ENCODE data around the gene VSIG8.

The VSIG8 gene

DNA sequence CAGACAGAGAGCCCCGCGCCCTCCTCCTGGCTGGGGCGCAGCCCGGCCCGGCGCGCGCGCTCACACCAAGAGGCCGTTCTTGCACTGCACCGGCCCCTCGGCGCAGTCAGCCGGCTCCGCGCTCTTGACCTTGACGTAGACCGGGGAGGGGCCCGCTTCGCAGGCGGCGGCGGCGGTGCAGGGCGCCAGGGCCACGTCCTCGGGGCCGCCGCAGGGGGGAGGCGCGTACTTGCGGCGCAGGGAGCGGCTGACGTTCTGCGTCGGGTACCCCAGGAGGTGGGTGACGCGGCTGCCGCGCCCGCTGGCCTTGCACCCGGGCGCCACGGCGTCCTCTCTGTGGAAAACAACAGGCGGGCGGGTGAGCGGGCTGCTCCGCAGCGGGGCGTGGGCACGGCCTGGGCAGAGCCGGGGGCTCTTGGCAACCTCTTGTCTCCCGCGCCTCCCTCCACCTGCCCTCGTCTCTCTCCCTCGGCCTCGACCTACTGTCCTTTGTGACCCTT, 7.7 kb downstream of the VSIG8 start:
- peak; percentile 87 for DNase-seq

DNA sequence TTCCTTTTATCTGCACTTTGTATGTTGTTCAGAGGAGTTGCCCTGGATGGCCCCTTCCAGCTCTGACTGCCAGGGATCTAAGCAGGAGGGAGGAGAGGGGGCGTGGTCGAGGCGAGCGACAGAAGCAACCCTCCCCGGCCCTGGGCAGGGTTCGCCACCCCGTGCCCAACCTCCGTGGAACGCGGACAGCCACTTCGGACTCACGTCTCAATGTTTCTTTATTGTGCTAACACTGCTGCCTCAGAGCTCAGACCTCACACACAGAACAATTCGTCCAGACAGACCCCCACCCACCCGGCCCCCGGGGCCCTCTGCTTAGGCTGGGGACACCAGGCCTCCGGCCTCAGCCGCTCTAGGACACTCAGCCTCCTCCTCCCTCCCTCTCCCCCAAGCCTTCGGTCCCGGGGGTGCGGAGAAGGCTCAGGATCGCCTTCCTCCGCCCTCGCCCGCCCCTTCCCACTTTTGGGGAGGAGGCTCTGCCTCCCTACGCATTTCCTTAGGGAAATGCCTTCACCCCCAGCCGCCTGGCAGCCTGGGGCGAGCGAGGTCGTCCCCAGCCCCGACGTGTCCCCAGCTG, 8.3 kb downstream of the VSIG8 start:
- DNase-seq: peak; percentile 67

GRCh38 chr1:159853417-159854115, 8.9 kb downstream of the VSIG8 start:
- DNase-seq: no peak

- DNase-seq: peak; percentile 54
Measured at GRCh38 chr1:159851407-159851806, 11.1 kb downstream of the VSIG8 start.

GRCh38 chr1:159849626-159850366, 12.7 kb downstream of the VSIG8 start:
- DNase-seq: no peak

DNA sequence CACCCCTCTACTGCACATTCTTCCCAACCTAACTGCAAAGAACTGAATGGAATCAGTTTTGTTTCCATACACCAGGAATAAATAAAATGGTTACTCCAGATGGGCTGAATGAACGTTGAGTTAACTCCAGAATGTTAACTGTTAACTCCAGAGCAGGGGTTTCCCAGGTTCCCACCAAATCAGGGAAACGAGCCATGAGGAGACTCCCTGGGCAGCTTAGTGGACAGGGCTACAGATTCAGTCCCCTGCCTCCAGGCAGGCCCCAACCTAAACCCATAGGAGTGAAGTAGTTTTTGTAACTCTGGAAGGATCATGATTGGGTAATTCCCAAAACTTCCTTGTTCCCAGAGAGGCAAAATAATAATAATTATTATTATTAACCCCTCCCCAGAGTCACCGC, 14.1 kb downstream of the VSIG8 start:
- no peak for DNase-seq

- no peak for DNase-seq
Measured at GRCh38 chr1:159847231-159847630, 15.2 kb downstream of the VSIG8 start.

DNA sequence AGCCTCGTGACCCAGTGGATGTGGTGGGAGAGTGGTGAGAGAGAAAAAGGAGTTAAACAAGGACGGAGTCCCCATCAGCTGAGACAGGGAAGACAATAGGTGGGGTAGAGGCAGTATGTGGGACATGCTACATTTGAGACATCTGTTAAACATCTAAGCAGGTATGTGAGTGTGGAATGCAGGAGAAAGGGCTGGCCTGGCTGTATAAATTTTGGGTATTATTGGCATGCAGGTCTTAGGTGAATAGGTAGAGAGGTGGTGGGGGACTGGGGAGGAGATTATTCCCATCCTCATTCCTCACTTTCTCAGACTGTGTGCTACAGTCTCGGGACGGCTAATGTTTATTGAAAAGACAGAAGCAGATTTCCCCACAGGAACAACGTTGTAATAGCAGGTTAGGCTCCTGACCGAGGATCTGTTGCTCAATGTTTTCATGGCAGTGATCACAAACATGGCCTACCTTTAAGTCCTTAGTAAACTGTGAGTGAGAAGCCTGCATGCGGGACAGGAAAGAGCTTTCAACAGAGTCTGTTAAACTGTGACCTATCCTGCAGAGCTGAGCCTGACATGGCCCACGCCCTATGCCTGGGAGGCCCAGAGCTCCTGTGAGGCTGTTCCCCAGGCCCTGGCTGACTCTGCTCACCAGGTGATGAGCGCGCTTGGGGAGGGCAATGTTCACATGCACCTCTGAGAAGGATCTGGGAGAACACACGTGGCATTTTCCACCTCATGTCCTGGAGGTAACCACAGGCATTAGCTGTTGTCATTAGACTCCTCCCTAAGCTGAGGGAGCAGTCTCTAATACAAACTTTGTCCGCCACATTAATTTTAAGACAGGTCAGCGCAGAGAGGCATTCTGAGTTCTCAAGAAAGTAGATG, 16.5 kb downstream of the VSIG8 start:
- no peak for DNase-seq

GRCh38 chr1:159843459-159843858, 19.0 kb downstream of the VSIG8 start:
- DNase-seq: no peak

DNA sequence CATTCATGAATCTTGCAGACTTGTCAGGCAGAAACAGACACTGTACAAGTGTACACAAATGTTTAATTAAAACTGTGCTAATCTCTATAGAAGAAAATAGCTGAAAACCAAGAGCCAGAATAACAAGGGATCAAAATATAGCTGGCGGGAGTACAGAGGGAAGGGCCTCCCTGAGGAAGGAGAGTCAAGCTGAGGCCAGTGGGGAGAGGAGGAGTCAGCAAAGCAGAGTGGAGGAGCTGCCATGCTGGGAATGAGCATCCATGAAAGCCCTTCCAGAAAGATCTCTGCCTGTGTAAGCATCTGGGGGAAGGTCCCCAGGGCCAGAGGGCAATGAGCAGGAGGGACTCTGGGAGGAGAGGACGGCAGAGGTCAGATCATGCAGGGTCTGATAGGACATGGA, 20.7 kb downstream of the VSIG8 start:
- no peak for DNase-seq

- DNase-seq: no peak
Measured at GRCh38 chr1:159839116-159839849, 23.2 kb downstream of the VSIG8 start.

DNA sequence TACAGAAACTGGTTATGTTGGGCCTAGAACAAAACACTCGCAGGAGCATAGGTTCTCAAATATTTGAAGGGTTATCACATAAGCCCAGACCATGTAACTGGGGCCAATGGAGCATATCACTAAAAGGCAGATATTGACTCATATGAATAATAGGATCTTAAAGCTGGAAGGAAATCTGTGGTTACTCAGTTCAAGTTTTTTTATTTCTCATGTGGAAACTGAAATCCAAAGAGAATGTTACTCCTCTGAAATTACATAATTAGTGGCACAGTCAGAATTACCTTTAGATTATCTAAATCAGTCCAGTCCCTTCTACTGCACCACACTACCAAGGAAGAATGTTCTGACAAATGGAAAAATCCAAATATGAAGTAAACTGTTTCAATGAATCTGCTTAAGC, 23.7 kb downstream of the VSIG8 start:
- peak; percentile 51 for DNase-seq

- DNase-seq: no peak
Measured at GRCh38 chr1:159835862-159836525, 26.5 kb downstream of the VSIG8 start.

DNA sequence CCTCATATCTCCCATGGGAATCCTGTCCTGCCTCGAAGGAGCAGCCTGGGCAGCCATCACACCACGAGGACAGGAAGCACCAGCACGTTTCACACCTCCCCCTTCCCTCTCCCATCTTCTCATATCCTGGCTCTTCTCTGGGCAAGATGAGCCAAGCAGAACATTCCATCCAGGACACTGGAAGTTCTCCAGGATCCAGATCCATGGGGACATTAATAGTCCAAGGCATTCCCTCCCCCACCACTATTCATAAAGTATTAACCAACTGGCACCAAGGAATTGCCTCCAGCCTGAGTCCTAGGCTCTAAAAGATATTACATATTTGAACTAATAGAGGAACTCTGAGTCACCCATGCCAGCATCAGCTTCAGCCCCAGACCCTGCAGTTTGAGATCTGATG, 27.1 kb downstream of the VSIG8 start:
- no peak for DNase-seq

DNA sequence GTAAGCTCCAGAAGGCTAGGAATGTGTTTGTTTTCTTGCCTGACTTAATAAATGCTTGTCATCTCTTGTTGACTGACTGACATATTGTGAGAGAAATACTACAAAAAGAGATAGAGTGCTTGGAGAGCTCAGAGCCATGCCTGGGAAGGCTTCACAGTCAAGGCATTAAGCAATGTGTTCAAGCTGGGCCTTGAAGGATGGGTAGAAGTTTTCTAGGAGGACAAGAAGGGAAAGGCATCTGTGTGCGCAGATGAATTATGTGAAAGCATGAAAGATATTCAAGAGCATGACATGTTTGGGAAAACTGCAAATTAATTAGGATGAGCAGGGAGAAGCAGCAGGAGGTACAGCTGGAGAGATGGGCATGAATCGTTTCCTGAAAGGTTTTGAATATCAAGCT, 30.1 kb downstream of the VSIG8 start:
- no peak for DNase-seq

GRCh38 chr1:159831412-159832141, 30.9 kb downstream of the VSIG8 start:
- DNase-seq: no peak

- DNase-seq: no peak
Measured at GRCh38 chr1:159830722-159831121, 31.7 kb downstream of the VSIG8 start.

- no peak for DNase-seq
Measured at GRCh38 chr1:159829822-159830465, 32.5 kb downstream of the VSIG8 start.

- DNase-seq: peak; percentile 76
Measured at GRCh38 chr1:159829273-159829634, 33.2 kb downstream of the VSIG8 start.

- no peak for DNase-seq
Measured at GRCh38 chr1:159828581-159829272, 33.7 kb downstream of the VSIG8 start.

All from hematopoietic multipotent progenitor cell treated with erythropoietin and hydrocortisone succinate and interleukin-3 and kit ligand, for 6 days (in vitro differentiated cells).